ENCODE measurements around the gene NPM3.

NPM3 gene

DNA sequence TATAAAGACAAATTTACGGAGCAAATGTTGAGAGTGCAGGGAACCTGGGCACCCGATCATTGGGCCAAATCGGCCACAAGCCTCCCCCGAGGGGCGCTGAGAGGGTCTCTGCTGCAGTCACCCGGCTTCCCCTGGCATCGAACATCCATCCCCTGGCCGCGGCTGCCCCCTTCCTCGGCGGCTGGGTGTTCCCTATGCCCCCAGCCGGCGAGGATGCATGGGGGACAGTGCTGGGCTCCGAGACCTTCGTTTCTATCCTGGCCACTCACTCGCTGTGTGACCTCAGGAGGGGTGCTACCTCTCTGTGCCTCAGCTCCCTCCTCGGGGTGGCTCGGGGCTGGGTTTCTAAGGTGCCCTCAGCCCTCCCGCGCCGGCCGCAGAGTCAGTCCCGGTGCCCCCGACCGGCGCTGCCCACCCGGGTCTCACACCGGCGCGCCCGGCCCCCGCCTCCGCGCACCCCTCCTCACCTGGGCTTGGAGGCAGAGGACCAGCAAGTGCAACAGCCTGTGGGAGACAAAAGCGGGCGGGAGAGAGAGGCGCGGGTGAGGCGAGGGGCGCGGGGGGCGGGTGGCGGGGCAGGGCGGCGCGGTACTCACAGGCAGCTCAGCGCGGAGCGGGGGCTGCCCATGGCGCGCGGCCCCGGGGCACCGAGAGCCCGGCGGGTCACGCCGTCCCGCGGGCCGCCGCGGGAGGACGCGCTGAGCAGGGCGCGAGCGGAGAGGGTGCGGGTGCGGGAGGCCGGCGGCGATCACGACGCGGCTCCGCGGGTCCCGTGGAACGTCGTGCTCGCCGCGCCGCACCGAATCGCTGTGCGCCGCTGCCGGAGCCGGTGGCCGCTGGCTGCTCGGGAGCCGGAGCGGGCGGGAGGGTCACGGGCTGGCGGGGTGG lies 7.7 kb downstream of the NPM3 start, which contains the start of gene FGF8:
Gene FGF8, minus strand, starts transcription at position 842 of the 888 bp plus-strand sequence. Its CDS starts 214 bp downstream, at position 628.
- in situ Hi-C loops (cut with MboI; ENCODE audit: low sequenced_read_pairs, unreplicated experiment): no loop called here
- DNase-seq (ENCODE audit: low spot score): peak; percentile 49
- TF ChIP-seq, protein P1, sequence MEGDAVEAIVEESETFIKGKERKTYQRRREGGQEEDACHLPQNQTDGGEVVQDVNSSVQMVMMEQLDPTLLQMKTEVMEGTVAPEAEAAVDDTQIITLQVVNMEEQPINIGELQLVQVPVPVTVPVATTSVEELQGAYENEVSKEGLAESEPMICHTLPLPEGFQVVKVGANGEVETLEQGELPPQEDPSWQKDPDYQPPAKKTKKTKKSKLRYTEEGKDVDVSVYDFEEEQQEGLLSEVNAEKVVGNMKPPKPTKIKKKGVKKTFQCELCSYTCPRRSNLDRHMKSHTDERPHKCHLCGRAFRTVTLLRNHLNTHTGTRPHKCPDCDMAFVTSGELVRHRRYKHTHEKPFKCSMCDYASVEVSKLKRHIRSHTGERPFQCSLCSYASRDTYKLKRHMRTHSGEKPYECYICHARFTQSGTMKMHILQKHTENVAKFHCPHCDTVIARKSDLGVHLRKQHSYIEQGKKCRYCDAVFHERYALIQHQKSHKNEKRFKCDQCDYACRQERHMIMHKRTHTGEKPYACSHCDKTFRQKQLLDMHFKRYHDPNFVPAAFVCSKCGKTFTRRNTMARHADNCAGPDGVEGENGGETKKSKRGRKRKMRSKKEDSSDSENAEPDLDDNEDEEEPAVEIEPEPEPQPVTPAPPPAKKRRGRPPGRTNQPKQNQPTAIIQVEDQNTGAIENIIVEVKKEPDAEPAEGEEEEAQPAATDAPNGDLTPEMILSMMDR (IDR thresholded peaks at IDR 0.05; ENCODE audit: borderline replicate concordance, control extremely low read depth, extremely low read depth, insufficient read depth, missing control alignments): no peak

DNA sequence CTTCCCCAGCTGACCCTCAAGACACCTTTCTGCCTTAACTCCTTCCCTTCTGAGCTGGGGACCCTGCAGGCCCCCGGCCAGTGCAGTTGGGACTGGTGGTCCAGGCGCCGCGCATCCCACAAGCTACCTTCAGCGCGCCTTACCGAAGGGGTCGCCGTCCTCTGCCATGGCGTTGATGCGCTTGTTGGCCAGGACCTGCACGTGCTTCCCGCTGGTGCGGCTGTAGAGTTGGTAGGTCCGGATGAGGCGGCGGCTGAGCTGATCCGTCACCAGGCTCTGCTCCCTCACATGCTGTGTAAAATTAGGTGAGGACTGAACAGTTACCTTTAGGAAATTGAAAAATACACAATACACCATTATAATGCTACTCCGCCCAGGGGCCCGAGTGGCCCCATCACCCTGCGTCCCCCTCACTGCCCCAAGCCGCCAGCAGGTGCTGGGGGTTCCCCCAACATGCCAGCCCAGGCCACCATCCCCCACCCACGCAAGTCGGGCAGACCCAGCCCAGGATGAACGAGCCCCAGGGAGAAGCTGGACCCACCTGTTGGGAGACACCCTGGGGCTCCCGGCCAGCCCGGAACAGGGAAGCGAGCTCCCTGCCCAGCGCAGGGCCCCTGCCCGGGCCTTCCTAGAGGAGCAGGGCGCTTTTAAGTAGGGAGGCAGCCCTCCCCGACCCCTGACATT lies 8.5 kb downstream of the NPM3 start:
- in situ Hi-C loops (cut with MboI; ENCODE audit: low sequenced_read_pairs, unreplicated experiment): no loop called here
- TF ChIP-seq, protein P1 (IDR thresholded peaks at IDR 0.05; ENCODE audit: borderline replicate concordance, control extremely low read depth, extremely low read depth, insufficient read depth, missing control alignments): no peak
- DNase-seq (ENCODE audit: low spot score): peak; percentile 45

DNA sequence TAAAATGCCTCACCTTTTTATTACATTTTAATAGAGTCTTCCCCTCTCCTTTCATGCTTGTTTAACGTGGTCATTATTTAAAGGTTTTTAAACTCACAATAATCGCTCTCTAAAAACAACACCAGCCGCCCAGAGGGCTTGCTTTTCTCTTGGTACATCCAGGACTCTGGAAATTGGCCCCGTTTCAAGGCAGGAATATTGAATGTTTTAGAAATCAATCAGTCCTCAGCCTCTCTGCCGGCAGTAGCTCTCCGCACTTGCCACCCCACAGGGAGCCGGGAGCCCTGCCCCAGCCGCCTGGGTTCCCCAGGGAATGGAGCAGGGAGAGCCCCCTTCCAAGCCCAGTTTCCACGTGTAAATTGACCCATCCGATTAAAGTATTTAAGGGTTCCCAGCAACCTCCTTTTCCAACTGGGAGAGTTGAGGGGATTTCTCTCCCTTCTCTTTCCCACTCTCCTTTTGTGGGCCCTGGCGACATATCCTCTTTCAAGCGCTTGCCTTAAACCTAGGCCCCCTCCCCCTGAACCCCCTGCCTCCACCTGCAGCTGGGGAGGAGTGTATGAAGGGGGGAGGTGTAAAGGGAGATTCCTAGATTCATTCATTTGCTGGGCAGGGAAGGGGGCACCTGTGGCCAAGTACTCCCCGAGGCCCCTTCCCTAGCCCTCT lies 9.2 kb downstream of the NPM3 start:
- in situ Hi-C loops (cut with MboI; ENCODE audit: low sequenced_read_pairs, unreplicated experiment): no loop called here
- DNase-seq (ENCODE audit: low spot score): peak; percentile 25
- TF ChIP-seq, protein P1 (IDR thresholded peaks at IDR 0.05; ENCODE audit: borderline replicate concordance, control extremely low read depth, extremely low read depth, insufficient read depth, missing control alignments): no peak

DNA sequence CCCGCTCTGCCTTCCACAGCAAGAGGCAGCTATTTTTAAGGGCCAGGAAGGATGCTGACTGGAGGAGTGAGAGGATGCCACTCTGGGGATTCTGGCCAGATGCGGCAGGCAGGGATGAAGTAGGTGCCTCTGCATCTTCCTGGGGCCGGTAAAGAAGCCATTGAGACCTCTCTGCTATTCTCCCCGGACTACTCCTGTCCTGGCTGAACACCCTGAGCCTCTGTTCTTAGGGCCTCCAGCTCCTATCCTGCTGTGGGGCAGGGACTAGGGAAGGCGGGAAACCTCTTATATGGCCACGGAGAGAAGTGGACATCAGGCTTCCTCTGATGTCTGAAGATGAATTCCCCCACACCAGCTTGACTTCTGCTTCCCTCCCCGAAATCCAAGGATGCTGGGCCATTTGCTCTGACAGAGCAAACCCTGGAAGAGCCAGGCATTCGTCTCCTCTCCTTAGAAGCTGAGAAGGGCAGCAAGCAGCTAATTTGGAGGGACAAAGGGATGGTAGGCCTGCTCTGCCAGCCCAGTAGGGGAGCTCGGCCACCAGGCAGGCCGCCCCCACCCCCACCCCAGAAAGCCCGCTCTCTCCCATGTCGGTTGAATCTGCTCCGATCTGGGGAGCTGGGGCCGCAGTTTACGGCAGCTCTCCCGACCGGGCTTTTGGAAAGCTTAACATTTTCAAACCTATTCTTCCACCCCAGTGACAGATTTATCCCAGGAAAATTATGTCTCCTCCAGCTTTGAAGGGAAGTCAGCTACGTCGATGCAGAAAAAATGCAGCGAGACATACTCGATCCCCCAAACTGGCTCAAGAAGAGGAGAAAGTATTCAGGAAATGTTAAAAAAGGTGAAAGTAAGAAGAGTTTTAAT lies 10.1 kb downstream of the NPM3 start:
- in situ Hi-C loops (cut with MboI; ENCODE audit: low sequenced_read_pairs, unreplicated experiment): no loop called here

DNA sequence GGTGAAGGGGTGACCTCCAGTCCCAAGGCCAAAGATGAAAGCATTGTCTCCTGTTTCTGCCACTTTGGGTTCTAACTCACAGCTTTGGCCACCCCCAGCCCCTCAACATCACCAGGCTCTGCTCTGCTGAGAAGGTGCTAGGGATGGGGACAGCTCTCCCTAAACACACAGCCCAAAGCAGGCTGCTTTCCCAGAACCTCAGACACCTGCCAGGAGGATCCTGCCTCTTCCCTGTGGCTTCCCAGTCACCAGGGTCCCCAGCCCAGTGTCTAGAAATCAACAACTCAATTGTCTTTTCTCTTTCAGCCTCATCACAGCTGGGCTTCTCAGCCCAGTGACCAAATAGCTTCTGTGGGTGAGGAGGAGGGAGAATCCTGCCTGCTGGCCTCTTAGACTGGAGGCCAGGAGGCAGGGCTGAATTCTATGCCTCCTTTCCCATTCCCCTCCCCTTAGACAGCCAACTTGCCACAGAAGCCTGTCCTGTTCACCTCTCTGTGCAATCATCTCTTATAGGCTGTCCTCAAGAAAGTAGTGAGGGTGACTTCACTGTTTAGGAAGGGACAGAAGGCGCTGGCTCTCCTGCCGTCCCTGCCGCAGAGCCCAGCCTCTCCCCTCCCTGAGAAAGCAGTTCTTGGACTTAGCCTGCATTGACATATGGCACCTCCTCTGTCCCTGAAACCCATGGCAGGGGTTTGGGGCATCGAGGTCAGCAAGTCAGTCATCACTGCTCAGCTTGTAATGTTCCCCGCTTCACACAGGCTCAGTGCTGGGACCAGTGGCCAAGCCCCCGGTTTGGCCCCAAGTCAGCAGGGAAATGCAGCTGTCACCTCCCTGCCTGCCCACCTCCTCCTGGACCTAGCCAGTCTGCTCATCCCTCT lies 11.0 kb downstream of the NPM3 start:
- TF ChIP-seq, protein P1 (IDR thresholded peaks at IDR 0.05; ENCODE audit: borderline replicate concordance, control extremely low read depth, extremely low read depth, insufficient read depth, missing control alignments): no peak
- no peak for DNase-seq (ENCODE audit: low spot score)
- in situ Hi-C loops (cut with MboI; ENCODE audit: low sequenced_read_pairs, unreplicated experiment): no loop called here

More for the DNA sequence above, 10.1 kb downstream of the NPM3 start:
- DNase-seq (ENCODE audit: low spot score): peak; percentile 39
- TF ChIP-seq, protein P1 (IDR thresholded peaks at IDR 0.05; ENCODE audit: borderline replicate concordance, control extremely low read depth, extremely low read depth, insufficient read depth, missing control alignments): no peak
